ENCODE data around the gene COLQ. TPM values are rescaled to one million over a fixed set of nuclear protein-coding genes. Genes with fewer than 3 reads are reported as not detected.
A peak's percentile ranks its signal among the peaks of the same experiment; 100 is the strongest.

COLQ gene
- total RNA-seq, 6 experiments from 2014 or later = 0.17 to 0.54 (median 0.29) TPM

DNA sequence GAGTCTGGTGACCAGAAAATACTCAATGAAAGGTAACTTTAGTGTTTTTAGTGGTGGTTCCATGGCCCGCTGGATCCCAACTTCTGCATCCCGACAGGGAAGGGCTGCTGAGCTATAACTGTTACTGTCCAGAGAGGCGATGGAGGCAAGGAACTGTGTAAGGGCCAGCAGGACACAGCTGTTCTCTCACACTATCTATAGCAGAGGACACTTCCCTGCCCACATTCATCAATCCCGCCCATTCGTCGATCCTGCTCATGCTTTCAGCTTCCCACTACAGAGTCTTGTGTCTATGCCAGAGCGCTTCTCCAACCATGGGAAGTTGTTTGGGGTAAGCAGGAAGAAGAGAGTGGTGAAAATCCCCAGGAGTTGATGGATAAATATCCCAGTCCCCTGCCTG, 8.4 kb downstream of the COLQ start:
- Mint-ChIP-seq H3K4me3 (no peak overlapping the region), H3K36me3 (ENCODE audit: low read depth) (no peaks in the 10 kb centered on the region), H3K27ac (no peak overlapping the region), H3K27me3 (ENCODE audit: insufficient read depth) (peaks cover 32% of the 10 kb centered on the region), H3K4me1 (ENCODE audit: low read depth) (no peaks in the 10 kb centered on the region), H3K9me3 (no peaks in the 10 kb centered on the region)
- TF ChIP-seq, protein P1, sequence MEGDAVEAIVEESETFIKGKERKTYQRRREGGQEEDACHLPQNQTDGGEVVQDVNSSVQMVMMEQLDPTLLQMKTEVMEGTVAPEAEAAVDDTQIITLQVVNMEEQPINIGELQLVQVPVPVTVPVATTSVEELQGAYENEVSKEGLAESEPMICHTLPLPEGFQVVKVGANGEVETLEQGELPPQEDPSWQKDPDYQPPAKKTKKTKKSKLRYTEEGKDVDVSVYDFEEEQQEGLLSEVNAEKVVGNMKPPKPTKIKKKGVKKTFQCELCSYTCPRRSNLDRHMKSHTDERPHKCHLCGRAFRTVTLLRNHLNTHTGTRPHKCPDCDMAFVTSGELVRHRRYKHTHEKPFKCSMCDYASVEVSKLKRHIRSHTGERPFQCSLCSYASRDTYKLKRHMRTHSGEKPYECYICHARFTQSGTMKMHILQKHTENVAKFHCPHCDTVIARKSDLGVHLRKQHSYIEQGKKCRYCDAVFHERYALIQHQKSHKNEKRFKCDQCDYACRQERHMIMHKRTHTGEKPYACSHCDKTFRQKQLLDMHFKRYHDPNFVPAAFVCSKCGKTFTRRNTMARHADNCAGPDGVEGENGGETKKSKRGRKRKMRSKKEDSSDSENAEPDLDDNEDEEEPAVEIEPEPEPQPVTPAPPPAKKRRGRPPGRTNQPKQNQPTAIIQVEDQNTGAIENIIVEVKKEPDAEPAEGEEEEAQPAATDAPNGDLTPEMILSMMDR (IDR thresholded peaks at IDR 0.05) = no peak
- DNase-seq = no peak

DNA sequence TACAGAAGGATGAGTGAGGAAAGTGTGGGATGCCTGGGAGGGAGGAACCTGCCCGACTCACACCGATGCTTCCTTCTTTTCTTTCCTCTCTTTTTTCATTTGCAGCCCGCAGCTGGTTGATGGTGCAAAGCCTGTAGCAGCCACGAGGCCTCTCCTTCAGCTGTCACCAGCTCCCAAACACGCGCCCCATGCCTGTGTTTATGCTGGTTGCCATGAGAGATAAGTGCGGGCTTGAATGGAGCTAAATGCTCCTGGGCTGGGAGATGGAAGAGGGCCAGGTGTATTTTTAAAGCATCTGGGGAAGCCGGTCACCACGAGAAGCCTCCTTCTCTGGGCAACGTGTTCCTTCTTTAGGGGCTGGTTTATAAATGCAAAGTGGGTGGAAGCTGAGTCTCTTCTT, 9.3 kb downstream of the COLQ start:
- no peaks in the 10 kb centered on the region for H3K4me1 Mint-ChIP-seq (ENCODE audit: low read depth)
- no peaks in the 10 kb centered on the region for H3K9me3 Mint-ChIP-seq
- H3K27me3 Mint-ChIP-seq (ENCODE audit: insufficient read depth) = peaks cover 30% of the 10 kb centered on the region
- TF ChIP-seq, protein P1 (IDR thresholded peaks at IDR 0.05) = no peak
- no peaks in the 10 kb centered on the region for H3K36me3 Mint-ChIP-seq (ENCODE audit: low read depth)
- H3K27ac Mint-ChIP-seq = no peak overlapping the region
- DNase-seq = peak; percentile 39
- H3K4me3 Mint-ChIP-seq = no peak overlapping the region

DNA sequence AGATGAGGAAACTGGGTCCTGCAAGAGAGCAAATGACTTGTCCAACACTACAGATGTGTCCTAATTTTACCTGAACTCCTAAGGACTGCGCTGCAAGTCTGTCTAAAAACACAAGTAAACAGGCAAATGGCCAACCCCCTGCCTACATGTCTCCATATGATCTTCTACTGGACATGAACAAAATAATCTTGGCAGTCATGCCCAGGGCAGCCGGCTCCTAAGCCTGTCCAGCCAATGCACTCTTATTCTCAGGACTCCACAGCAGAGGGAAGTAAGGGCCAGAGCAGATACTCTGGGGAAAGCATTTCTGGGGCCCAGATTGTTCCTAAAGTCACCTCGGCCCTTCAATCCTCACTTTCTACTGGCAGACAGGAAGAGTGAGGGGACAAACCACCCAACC, 10.3 kb downstream of the COLQ start:
- Mint-ChIP-seq H3K27ac (no peak overlapping the region), H3K27me3 (ENCODE audit: insufficient read depth) (peaks cover 30% of the 10 kb centered on the region), H3K9me3 (no peaks in the 10 kb centered on the region), H3K36me3 (ENCODE audit: low read depth) (no peaks in the 10 kb centered on the region), H3K4me1 (ENCODE audit: low read depth) (no peaks in the 10 kb centered on the region), H3K4me3 (no peak overlapping the region)
- DNase-seq = no peak
- TF ChIP-seq, protein P1 (IDR thresholded peaks at IDR 0.05) = no peak

DNA sequence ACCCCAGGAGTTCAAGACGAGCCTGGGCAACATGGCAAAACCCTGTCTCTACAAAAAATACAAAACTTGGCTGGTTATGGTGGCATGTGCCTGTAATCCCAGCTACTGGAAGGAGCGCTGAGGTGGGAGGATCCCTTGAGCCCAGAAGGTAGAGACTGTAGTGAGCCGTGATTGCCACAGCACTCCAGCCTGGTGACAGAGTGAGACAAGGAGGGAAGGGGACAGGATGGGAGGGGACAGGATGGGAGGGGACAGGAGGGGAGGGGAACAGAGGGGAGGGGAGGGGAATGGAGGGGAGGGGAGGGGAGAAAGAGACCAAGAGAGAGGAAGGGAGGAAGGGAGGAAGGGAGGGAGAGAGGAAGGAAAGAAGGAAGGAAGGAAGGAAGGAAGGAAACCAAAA, 11.0 kb downstream of the COLQ start:
- H3K4me3 Mint-ChIP-seq = no peak overlapping the region

DNA sequence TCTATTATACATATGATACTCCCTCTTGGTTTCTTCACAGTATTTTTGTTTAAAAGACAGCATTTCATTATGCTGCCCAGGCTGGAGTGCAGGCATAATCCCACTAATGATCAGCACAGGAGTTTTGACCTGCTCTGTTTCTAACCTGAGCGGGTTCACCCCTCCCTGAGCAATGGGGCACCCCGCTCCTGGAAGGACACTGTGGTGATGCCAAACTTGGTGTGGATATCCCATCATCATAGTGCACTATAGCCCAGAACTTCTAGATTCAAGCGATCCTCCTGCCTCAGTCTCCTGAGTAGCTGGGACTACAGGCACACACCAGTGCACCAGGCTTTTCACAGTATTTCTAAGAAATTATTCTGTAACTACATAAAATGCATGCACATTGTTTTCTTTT, 14.9 kb downstream of the COLQ start:
- Mint-ChIP-seq H3K4me3 (no peak overlapping the region), H3K9me3 (no peaks in the 10 kb centered on the region), H3K27me3 (ENCODE audit: insufficient read depth) (peaks cover 23% of the 10 kb centered on the region), H3K27ac (no peak overlapping the region), H3K4me1 (ENCODE audit: low read depth) (no peaks in the 10 kb centered on the region), H3K36me3 (ENCODE audit: low read depth) (no peaks in the 10 kb centered on the region)
- no peak for DNase-seq
- TF ChIP-seq, protein P1 (IDR thresholded peaks at IDR 0.05) = no peak

More for the DNA sequence above, 11.0 kb downstream of the COLQ start:
- Mint-ChIP-seq H3K4me1 (ENCODE audit: low read depth) (no peaks in the 10 kb centered on the region), H3K27ac (no peak overlapping the region), H3K36me3 (ENCODE audit: low read depth) (no peaks in the 10 kb centered on the region), H3K27me3 (ENCODE audit: insufficient read depth) (peaks cover 33% of the 10 kb centered on the region), H3K9me3 (no peaks in the 10 kb centered on the region)
- DNase-seq = no peak
- TF ChIP-seq, protein P1 (IDR thresholded peaks at IDR 0.05) = no peak
